Esophagus muscularis mucosa (tissue), 4 donors: Measurements from ENCODE around the gene ABI3. TPM values are rescaled to one million over a fixed set of nuclear protein-coding genes. Genes with fewer than 3 reads are reported as not detected.
"Not testable (repeated sequence)": the region's sequence is repeated elsewhere in the genome, so short reads cannot be mapped to it uniquely, and the experiment has no call there.

Experiments used
- DNase-seq: peaks from one replicate; pipeline ENCODE4 v3.0.0-alpha.2; 2017; ENCODE audit errors: extremely low spot score
- H3K27ac ChIP-seq, 4 donors: fragments of 200-600 bp; sonication (generic); replicated peaks in 1 of 4; 1 replicate in 3 of 4; 2 replicates in 1 of 4; pipeline ENCODE4 v1.5.1; 2016 to 2019; ENCODE audit warnings: mild to moderate bottlenecking in 1 of 4
- H3K27me3 ChIP-seq, 4 donors: fragments of 200-600 bp; sonication (generic); one replicate each; pipeline versions ENCODE4 v1.5.1 to v1.6.0; 2016 to 2019
- H3K36me3 ChIP-seq, 4 donors: fragments of 200-600 bp; sonication (generic); one replicate each; pipeline ENCODE4 v1.5.1; 2016 to 2019
- H3K4me1 ChIP-seq, 4 donors: fragments of 200-600 bp; sonication (generic); one replicate each; pipeline ENCODE4 v1.5.1; 2016 to 2019
- H3K4me3 ChIP-seq, 4 donors: fragments of 200-600 bp; sonication (generic); 1 replicate in 2 of 4; 2 replicates in 2 of 4; pipeline ENCODE4 v1.5.1; 2016 to 2019; ENCODE audit warnings: mild to moderate bottlenecking in 4 of 4, moderate library complexity in 1 of 4
- H3K9me3 ChIP-seq, 4 donors: fragments of 200-600 bp; sonication (generic); 1 replicate in 3 of 4; 2 replicates in 1 of 4; pipeline ENCODE4 v1.5.1; 2016 to 2019
- EP300 ChIP-seq: sonication (generic); formaldehyde crosslinking; IDR thresholded peaks from one replicate; pipeline ENCODE4 v1.6.1; 2017; ENCODE audit warnings: antibody characterized with exemption
- POLR2A ChIP-seq: fragments of 450-650 bp; IDR thresholded peaks from one replicate; pipeline ENCODE4 v1.6.1; 2017; ENCODE audit warnings: antibody characterized with exemption, moderate library complexity, mild to moderate bottlenecking, low read depth
- POLR2AphosphoS5 ChIP-seq, 2 donors: sonication (generic); formaldehyde crosslinking; IDR thresholded peaks; one replicate each; pipeline ENCODE4 v1.6.1; 2017; ENCODE audit warnings: antibody characterized with exemption in 2 of 2
- WGBS: methylation state at CpG from one replicate; pipeline ENCODE4 v1.1.5; 2018; 5-methylcytosine and 5-hydroxymethylcytosine counted together
- intact Hi-C: fragments of 100-400 bp; cut with DNase I; formaldehyde crosslinking; loops from one replicate; pipeline ENCODE4 v1.15.1; 2023
- total RNA-seq, 4 donors: library from RNA; depleted of rRNA; stranded (reverse); fragments of >200 nt; gene quantifications; one replicate each; pipeline versions ENCODE4 v1.1.0 to v1.2.1, GENCODE V29; 2016
- TF ChIP-seq, protein P1 (sequence below), 3 experiments: fragments of 200-600 bp in 2 of 3; fragments of 450-650 bp in 1 of 3; sonication (generic) in 2 of 3; IDR thresholded peaks; one replicate each; pipeline ENCODE4 v1.5.1; 2017 to 2019; ENCODE audit warnings: antibody characterized with exemption in 3 of 3, mild to moderate bottlenecking in 2 of 3, moderate library complexity in 1 of 3

ABI3 gene
- total RNA-seq, 4 donors from 2014 or later, result 3.3 to 8.9 (median 6.3) TPM

DNA sequence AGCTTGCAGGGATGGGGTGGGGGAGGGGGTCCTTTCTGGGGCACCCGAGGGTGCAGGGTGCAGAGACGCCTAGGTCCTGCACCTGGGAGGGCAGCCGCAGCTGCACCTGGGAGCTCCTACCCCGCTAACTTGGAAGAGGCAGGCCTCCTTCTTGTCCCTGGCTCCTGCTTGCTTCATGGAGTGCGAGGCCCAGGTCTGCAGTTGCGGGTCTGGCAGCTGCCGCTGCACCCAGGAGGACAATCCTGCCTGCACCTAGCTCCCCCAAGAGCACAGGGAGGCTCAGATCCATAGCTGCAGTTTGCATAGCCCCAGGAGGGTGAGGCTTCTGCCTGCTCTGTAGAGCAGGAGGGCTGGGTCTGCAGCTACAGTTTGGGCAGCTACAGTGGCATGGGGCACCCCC is 26.7 kb upstream of the ABI3 start:
- Histone ChIP-seq H3K9me3 (peaks cover 0 to 5% (median 0%) of the 10 kb centered on the region in 4 donors), H3K36me3 (no peaks in the 10 kb centered on the region), H3K27me3 (peaks cover 0 to 11% (median 0%) of the 10 kb centered on the region in 4 donors), H3K4me1 (no peaks in the 10 kb centered on the region), H3K4me3 (no peak overlapping the region), H3K27ac (no peak overlapping the region)
- intact Hi-C loops, result loop anchor here (10.0 kb wide), 1 partner anchor 101 kb away; no protein-coding TSS in a partner anchor
- no peak for TF ChIP-seq EP300
- TF ChIP-seq, protein P1, sequence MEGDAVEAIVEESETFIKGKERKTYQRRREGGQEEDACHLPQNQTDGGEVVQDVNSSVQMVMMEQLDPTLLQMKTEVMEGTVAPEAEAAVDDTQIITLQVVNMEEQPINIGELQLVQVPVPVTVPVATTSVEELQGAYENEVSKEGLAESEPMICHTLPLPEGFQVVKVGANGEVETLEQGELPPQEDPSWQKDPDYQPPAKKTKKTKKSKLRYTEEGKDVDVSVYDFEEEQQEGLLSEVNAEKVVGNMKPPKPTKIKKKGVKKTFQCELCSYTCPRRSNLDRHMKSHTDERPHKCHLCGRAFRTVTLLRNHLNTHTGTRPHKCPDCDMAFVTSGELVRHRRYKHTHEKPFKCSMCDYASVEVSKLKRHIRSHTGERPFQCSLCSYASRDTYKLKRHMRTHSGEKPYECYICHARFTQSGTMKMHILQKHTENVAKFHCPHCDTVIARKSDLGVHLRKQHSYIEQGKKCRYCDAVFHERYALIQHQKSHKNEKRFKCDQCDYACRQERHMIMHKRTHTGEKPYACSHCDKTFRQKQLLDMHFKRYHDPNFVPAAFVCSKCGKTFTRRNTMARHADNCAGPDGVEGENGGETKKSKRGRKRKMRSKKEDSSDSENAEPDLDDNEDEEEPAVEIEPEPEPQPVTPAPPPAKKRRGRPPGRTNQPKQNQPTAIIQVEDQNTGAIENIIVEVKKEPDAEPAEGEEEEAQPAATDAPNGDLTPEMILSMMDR (IDR thresholded peaks at IDR 0.05), result no peak
- no CpG with 5 or more reads among the region's 7 CpGs for WGBS
- DNase-seq, result no peak

DNA sequence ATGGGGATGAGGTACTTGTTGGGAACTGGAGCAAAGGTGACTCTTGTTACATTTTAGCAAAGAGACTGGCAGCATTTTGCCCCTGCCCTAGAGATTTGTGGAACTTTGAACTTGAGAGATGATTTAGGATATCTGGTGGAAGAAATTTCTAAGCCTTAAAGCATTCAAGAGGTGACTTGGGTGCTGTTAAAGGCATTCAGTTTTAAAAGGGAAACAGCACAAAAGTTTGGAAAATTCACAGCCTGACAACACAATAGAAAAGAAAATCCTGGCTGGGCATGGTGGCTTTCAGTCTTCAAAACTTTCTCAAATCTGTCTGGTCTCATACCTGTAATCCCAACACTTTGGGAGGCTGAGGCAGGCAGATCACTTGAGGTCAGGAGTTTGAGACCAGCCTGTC is 26.0 kb upstream of the ABI3 start:
- not testable (repeated sequence) for DNase-seq, H3K36me3 ChIP-seq, H3K4me1 ChIP-seq, H3K4me3 ChIP-seq, H3K9me3 ChIP-seq, H3K27ac ChIP-seq
- peaks cover 0 to 11% (median 0%) of the 10 kb centered on the region in 4 donors for H3K27me3 ChIP-seq
- intact Hi-C loops, result loop anchor here (10.0 kb wide), 1 partner anchor 100 kb away; no protein-coding TSS in a partner anchor

DNA sequence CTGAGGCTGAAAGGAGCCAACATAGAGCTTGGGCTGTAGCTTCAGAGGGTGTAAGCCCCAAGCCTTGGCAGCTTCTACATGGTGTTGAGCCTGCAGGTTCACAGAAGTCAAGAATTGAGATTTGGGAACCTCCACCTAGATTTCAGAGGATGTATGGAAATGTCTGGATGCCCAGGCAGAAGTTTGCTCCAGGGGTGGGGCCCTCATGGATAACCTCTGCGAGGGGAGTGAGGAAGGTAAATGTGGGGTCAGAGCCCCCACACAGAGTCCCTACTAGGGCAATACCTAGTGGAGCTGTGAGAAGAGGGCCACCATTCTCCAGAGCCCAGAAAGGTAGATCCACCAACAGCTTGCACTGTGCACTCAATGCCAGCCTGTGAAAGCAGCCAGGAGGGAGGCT is 25.1 kb upstream of the ABI3 start:
- H3K4me1 ChIP-seq, H3K36me3 ChIP-seq, H3K4me3 ChIP-seq, DNase-seq, H3K27ac ChIP-seq, H3K9me3 ChIP-seq: not testable (repeated sequence)
- WGBS, result 83% methylated on average over 1 of the region's 1 CpG
- peaks cover 0 to 11% (median 0%) of the 10 kb centered on the region in 4 donors for H3K27me3 ChIP-seq
- intact Hi-C loops, result loop anchor here (10.0 kb wide), 1 partner anchor 99 kb away; no protein-coding TSS in a partner anchor

DNA sequence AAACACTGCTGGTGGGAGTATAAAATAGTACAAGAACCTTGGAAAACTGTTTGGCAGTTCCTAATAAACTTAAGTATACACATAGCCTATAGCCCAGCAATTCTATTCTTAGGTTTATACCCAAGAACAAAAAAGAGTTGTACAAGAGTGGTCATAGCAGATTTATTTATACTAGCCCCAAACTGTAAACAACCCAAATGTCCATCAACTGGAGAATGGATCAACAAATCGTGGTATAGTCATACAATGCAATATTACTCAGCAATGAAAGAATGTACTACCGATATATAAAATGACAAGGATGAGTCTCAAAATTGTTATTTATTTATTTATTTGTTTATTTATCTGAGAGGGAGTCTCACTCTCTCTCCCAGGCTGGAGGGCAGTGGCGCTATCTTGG is 23.2 kb upstream of the ABI3 start:
- DNase-seq, result no peak
- no peak overlapping the region for H3K27ac ChIP-seq
- TF ChIP-seq POLR2AphosphoS5 (IDR thresholded peaks at IDR 0.05), result no peak
- TF ChIP-seq EP300, result no peak
- TF ChIP-seq, protein P1 (IDR thresholded peaks at IDR 0.05), result no peak
- no peak for TF ChIP-seq POLR2A
- H3K4me3 ChIP-seq, result no peak overlapping the region
- H3K27me3 ChIP-seq, result peaks cover 0 to 11% (median 0%) of the 10 kb centered on the region in 4 donors
- WGBS, result 90% methylated on average over 3 of the region's 3 CpGs
- H3K9me3 ChIP-seq, result peaks cover 0 to 5% (median 0%) of the 10 kb centered on the region in 4 donors
- intact Hi-C loops, result loop anchor here (10.0 kb wide), 1 partner anchor 98 kb away; no protein-coding TSS in a partner anchor
- no peaks in the 10 kb centered on the region for H3K36me3 ChIP-seq
- H3K4me1 ChIP-seq, result peaks cover 0 to 6% (median 0%) of the 10 kb centered on the region in 4 donors

DNA sequence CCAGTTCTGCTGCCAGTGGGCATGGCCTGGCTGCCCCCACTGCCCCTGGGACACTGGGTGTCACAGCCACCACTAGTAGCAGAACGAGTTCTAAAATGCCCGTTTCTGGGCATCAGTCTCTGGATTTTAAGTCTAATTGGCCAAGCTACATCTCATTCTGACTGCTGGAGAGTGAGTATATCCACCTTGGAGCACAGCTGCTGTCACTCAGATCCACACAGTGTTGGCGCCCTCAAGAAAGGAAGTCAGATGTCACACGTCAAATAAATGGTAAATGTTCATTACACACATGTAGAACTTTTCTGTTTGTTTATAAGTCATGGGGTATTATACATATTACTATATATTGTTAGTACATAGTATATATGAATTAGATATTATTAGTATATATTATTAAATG is 19.6 kb upstream of the ABI3 start:
- Histone ChIP-seq H3K9me3 (no peaks in the 10 kb centered on the region), H3K27me3 (no peaks in the 10 kb centered on the region), H3K36me3 (no peaks in the 10 kb centered on the region), H3K27ac (peak overlapping the region in 1 of 4 donors; percentile 97), H3K4me3 (no peak overlapping the region), H3K4me1 (peaks cover 0 to 17% (median 13%) of the 10 kb centered on the region in 4 donors)
- intact Hi-C loops, result no loop called here
- WGBS, result 45% methylated on average over 4 of the region's 4 CpGs
- TF ChIP-seq, protein P1 (IDR thresholded peaks at IDR 0.05), result no peak
- TF ChIP-seq POLR2AphosphoS5 (IDR thresholded peaks at IDR 0.05), result no peak
- TF ChIP-seq EP300, result no peak
- TF ChIP-seq POLR2A, result no peak
- no peak for DNase-seq

DNA sequence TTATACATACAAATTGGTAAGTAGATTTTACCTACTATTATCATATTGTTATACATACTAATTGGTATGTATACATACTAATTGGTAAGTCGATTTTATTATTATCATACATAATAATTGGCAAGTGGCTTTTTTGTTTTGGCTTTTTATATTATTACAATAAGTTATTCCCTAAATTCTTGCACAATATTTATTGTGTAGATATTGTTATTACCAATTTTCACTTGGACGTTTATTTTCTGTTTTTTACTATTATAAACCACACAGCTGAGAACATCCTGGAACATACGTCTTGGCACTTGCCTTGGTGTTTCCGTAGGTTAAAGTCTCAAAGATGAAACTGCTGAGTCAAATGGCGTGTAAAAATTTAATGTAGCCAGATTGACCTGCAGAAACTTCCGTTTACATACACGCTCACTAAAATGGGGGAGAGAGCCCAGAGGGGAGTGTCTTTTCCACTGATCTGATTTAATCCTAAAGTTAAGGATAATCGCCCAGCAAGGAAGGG is 19.0 kb upstream of the ABI3 start:
- intact Hi-C loops, result no loop called here
- WGBS, result 8% methylated on average over 8 of the region's 8 CpGs

More for the DNA sequence above, 19.0 kb upstream of the ABI3 start:
- TF ChIP-seq POLR2AphosphoS5 (IDR thresholded peaks at IDR 0.05), result no peak
- TF ChIP-seq POLR2A, result no peak
- TF ChIP-seq, protein P1 (IDR thresholded peaks at IDR 0.05), result no peak
- TF ChIP-seq EP300, result no peak
- Histone ChIP-seq H3K9me3 (no peaks in the 10 kb centered on the region), H3K27ac (peak overlapping the region; percentile 91 to 99 (median 96)), H3K4me3 (peak overlapping the region; percentile 71 to 96 (median 82)), H3K36me3 (no peaks in the 10 kb centered on the region), H3K4me1 (peaks cover 0 to 17% (median 13%) of the 10 kb centered on the region in 4 donors), H3K27me3 (no peaks in the 10 kb centered on the region)
- DNase-seq, result no peak
